Endometrial microvascular endothelial cells (primary cell): Measurements from ENCODE around the gene FAM184A. TPM values are rescaled to one million over a fixed set of nuclear protein-coding genes. Genes with fewer than 3 reads are reported as not detected.

Experiments
- in situ Hi-C: cut with HindIII; loops from 2 replicates; pipeline ENCODE4 v1.10.0; 2017; ENCODE audit warnings: low sequenced_read_pairs, low pct_unique_long_range_greater_than_20kb; ENCODE audit errors: inconsistent ontology term
- total RNA-seq: library from RNA; depleted of rRNA; stranded (reverse); fragments of >200 nt; gene quantifications from one replicate; pipeline ENCODE4 v1.2.3, GENCODE V29; 2015; ENCODE audit errors: inconsistent ontology term

FAM184A gene
- total RNA-seq, 1 donor from 2014 or later, result not detected

GRCh38 chr6:119066517-119066916 is 11.9 kb downstream of the FAM184A start:
- in situ Hi-C loops, result no loop called here

GRCh38 chr6:119065955-119066354 is 12.5 kb downstream of the FAM184A start:
- in situ Hi-C loops, result no loop called here

- in situ Hi-C loops, result no loop called here
Measured at GRCh38 chr6:119065382-119065781, 13.1 kb downstream of the FAM184A start.

GRCh38 chr6:119063491-119063890 is 15.0 kb downstream of the FAM184A start:
- in situ Hi-C loops, result no loop called here

GRCh38 chr6:119061215-119061614 is 17.2 kb downstream of the FAM184A start:
- in situ Hi-C loops, result no loop called here

- in situ Hi-C loops, result no loop called here
Measured at GRCh38 chr6:119060255-119060907, 18.1 kb downstream of the FAM184A start.

- in situ Hi-C loops, result no loop called here
Measured at GRCh38 chr6:119055069-119055468, 23.4 kb downstream of the FAM184A start.

GRCh38 chr6:119052987-119053386 is 25.5 kb downstream of the FAM184A start:
- in situ Hi-C loops, result no loop called here

- in situ Hi-C loops, result no loop called here
Measured at GRCh38 chr6:119052292-119052889, 26.1 kb downstream of the FAM184A start.

- in situ Hi-C loops, result no loop called here
Measured at GRCh38 chr6:119044255-119044654, 34.2 kb downstream of the FAM184A start.

- in situ Hi-C loops, result no loop called here
Measured at GRCh38 chr6:119043783-119044182, 34.7 kb downstream of the FAM184A start.

- in situ Hi-C loops, result no loop called here
Measured at GRCh38 chr6:119043265-119043664, 35.2 kb downstream of the FAM184A start.

- in situ Hi-C loops, result no loop called here
Measured at GRCh38 chr6:119040636-119041035, 37.8 kb downstream of the FAM184A start.

- in situ Hi-C loops, result no loop called here
Measured at GRCh38 chr6:119040229-119040628, 38.2 kb downstream of the FAM184A start.

GRCh38 chr6:119037941-119038623 is 40.4 kb downstream of the FAM184A start:
- in situ Hi-C loops, result no loop called here

GRCh38 chr6:119037264-119037663 is 41.2 kb downstream of the FAM184A start:
- in situ Hi-C loops, result no loop called here

- in situ Hi-C loops, result no loop called here
Measured at GRCh38 chr6:119036081-119036480, 42.4 kb downstream of the FAM184A start.

GRCh38 chr6:119035459-119035858 is 43.0 kb downstream of the FAM184A start:
- in situ Hi-C loops, result no loop called here

GRCh38 chr6:119034827-119035458 is 43.5 kb downstream of the FAM184A start:
- in situ Hi-C loops, result no loop called here

- in situ Hi-C loops, result no loop called here
Measured at GRCh38 chr6:119032428-119032827, 46.0 kb downstream of the FAM184A start.
